ENCODE measurements around the gene GPATCH8.

- TF ChIP-seq EZH2 (IDR thresholded peaks at IDR 0.05; ENCODE audit: low read depth) (no peak), CTCF (conservative IDR thresholded peaks at IDR 0.05) (no peak)
Observed at GRCh38 chr17:44361292-44362260, 141.6 kb downstream of the GPATCH8 start.
